ENCODE data around the gene CERKL. TPM values are rescaled to one million over a fixed set of nuclear protein-coding genes. Genes with fewer than 3 reads are reported as not detected.

CERKL gene
- total and polyA plus RNA-seq, 9 of the 15 experiments (the other 6 are each of a cell fraction or from before 2014, with no cell fraction given) = 0.04 to 0.08 TPM; not detected in 7

GRCh38 chr2:181677912-181678586 lies 21.1 kb upstream of the CERKL start (continued):
- TF ChIP-seq ZBTB40 (IDR thresholded peaks at IDR 0.05) = no peak
- TF ChIP-seq ZBTB40 (CRISPR knock-in tag; IDR thresholded peaks at IDR 0.05) = no peak
- no peak for TF ChIP-seq U2AF1 (optimal IDR thresholded peaks at IDR 0.05; ENCODE audit: low read depth, low read length)
- TF ChIP-seq UBTF (IDR thresholded peaks at IDR 0.05; ENCODE audit: borderline replicate concordance in 1 of 2, low read depth in 2 of 2, low read length in 2 of 2) = no peak
- no peak for TF ChIP-seq ZBTB43 (CRISPR knock-in tag; IDR thresholded peaks at IDR 0.05)
- peak; percentile 59; the same call in 1 of the 2 replicates for TF ChIP-seq DMBX1 (CRISPR knock-in tag; IDR thresholded peaks at IDR 0.05; ENCODE audit: borderline replicate concordance)
- TF ChIP-seq SNAPC5 (CRISPR knock-in tag; IDR thresholded peaks at IDR 0.05) = no peak
- TF ChIP-seq ID3 (CRISPR knock-in tag; IDR thresholded peaks at IDR 0.05) = no peak
- no peak for TF ChIP-seq ID3 (tag; IDR thresholded peaks at IDR 0.05)
- TF ChIP-seq MXD1 (CRISPR knock-in tag; IDR thresholded peaks at IDR 0.05; ENCODE audit: borderline replicate concordance, poor library complexity, severe bottlenecking) = no peak
- no peak for TF ChIP-seq SIX5 (IDR thresholded peaks at IDR 0.05; ENCODE audit: borderline replicate concordance in 1 of 2, insufficient read depth in 1 of 2, low read depth in 1 of 2, low read length in 2 of 2)
- TF ChIP-seq DACH1 (IDR thresholded peaks at IDR 0.05; ENCODE audit: partially characterized antibody) = no peak

Measured in K562 (cell line).